Uterus (tissue), 2 donors: ENCODE measurements around the gene SSBP3.

Source experiments
- POLR2A ChIP-seq, 2 donors: fragments of 450-650 bp; IDR thresholded peaks; one replicate each; pipeline ENCODE4 v1.6.1; 2016; ENCODE audit warnings: antibody characterized with exemption in 2 of 2, mild to moderate bottlenecking in 1 of 2, moderate library complexity in 1 of 2
- TF ChIP-seq, protein P1 (sequence below), 4 experiments: fragments of 200-600 bp in 2 of 4; fragments of 450-650 bp in 2 of 4; sonication (generic) in 2 of 4; IDR thresholded peaks; one replicate each; pipeline ENCODE4 v1.5.1; 2016 to 2019; ENCODE audit warnings: antibody characterized with exemption in 4 of 4, mild to moderate bottlenecking in 2 of 4, moderate library complexity in 1 of 4

DNA sequence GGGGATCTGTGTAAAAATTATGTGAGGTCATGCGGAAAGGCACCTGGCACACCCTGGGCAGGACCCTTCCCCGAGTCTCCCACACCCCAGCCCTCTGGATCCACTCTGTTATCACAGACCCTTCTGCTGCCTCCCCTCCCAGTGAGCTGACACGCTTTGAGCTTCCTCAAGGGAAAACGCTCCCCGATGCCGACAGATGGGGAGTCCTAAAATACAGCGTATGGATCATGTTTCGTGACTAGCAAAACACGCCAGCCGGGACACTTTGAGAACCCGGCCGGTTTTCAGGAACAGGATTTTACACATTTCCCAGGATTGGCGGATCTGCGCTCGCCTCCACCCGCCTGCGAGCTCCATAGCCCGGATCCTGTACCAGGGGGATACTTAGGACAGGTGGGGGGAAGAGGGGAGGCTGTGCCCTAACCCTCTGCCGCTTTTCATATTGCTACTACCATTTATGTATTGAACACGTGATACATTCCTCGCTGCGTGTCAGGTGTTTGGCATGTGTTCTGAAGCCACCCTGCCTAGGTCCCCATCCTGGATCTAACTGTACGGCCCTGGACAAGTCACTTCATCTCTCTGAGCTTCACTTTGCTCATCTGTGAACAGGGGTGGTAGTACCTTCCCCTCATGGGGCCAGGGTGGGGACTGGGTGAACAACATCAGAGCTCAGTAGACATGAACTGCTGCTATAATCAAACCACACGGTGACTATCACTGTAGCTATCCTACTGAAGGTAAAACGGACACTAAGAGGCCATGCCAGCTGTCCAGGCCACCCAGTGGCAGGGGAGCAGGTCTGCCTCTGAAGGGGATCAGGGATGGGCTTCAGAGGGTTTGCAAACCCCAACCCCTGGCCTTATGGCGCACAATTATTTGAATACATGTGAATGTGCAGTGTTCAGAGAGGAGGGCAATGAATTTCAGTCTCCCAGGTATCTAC, 63.2 kb downstream of the SSBP3 start:
- TF ChIP-seq, protein P1, sequence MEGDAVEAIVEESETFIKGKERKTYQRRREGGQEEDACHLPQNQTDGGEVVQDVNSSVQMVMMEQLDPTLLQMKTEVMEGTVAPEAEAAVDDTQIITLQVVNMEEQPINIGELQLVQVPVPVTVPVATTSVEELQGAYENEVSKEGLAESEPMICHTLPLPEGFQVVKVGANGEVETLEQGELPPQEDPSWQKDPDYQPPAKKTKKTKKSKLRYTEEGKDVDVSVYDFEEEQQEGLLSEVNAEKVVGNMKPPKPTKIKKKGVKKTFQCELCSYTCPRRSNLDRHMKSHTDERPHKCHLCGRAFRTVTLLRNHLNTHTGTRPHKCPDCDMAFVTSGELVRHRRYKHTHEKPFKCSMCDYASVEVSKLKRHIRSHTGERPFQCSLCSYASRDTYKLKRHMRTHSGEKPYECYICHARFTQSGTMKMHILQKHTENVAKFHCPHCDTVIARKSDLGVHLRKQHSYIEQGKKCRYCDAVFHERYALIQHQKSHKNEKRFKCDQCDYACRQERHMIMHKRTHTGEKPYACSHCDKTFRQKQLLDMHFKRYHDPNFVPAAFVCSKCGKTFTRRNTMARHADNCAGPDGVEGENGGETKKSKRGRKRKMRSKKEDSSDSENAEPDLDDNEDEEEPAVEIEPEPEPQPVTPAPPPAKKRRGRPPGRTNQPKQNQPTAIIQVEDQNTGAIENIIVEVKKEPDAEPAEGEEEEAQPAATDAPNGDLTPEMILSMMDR (IDR thresholded peaks at IDR 0.05) = no peak
- no peak for TF ChIP-seq POLR2A (IDR thresholded peaks at IDR 0.05)
